IMR-90 (cell line): ENCODE measurements around the gene DLX2. TPM values are rescaled to one million over a fixed set of nuclear protein-coding genes. Genes with fewer than 3 reads are reported as not detected.

ENCODE experiments used
- ATAC-seq: fragments of 200-7000 bp; cut with Tn5 transposase; 2 replicates; pipeline ENCODE4 v1.9.1; 2020; ENCODE audit warnings: low read depth, mild to moderate bottlenecking, moderate library complexity
- BruUV-seq: library from RNA; stranded (reverse); fragments of 400-500 nt; replicated peaks from 2 replicates; lab custom pipeline; 2021; lab: Mats Ljungman, UMichigan
- CTCF ChIA-PET: fragments of 300-600 bp; formaldehyde crosslinking; extraction: SDS; loops from one replicate; lab custom pipeline; 2021; ENCODE audit warnings: antibody characterized with exemption; lab: Yijun Ruan, JAX
- POLR2A ChIA-PET: fragments of 300-600 bp; sonication (Branson Sonifier 250); formaldehyde crosslinking; loops from one replicate; lab custom pipeline; 2022; ENCODE audit warnings: antibody characterized with exemption; ENCODE audit not compliant: unreplicated experiment; lab: Charles Lee
- DNase-seq: peaks from one replicate; pipeline ENCODE4 v3.0.0; 2013
- H2AFZ ChIP-seq: replicated peaks from 2 replicates; pipeline ENCODE3; 2013; ENCODE audit warnings: low read length, mild to moderate bottlenecking; ENCODE audit not compliant: poor library complexity
- H2AK5ac ChIP-seq: 2 replicates; pipeline ENCODE4 v1.6.1; 2013; ENCODE audit warnings: low read depth, low read length, inconsistent platforms
- H2AK9ac ChIP-seq: replicated peaks from 2 replicates; pipeline ENCODE3; 2013; ENCODE audit warnings: mild to moderate bottlenecking, low read depth, low read length, moderate library complexity; ENCODE audit not compliant: poor library complexity
- H2BK120ac ChIP-seq: 2 replicates; pipeline ENCODE4 v1.6.1; 2013; ENCODE audit warnings: low read depth, low read length, inconsistent platforms
- H2BK15ac ChIP-seq: 3 replicates; pipeline ENCODE4 v1.6.1; 2013; ENCODE audit warnings: low read depth, low read length, inconsistent platforms
- H2BK20ac ChIP-seq: 2 replicates; pipeline ENCODE4 v1.6.1; 2013; ENCODE audit warnings: low read depth, mild to moderate bottlenecking, inconsistent platforms, low read length, moderate library complexity
- H2BK5ac ChIP-seq: 2 replicates; pipeline ENCODE4 v1.6.1; 2013; ENCODE audit warnings: mild to moderate bottlenecking, low read depth, low read length, inconsistent platforms; ENCODE audit not compliant: poor library complexity, severe bottlenecking
- H3K14ac ChIP-seq: replicated peaks from 2 replicates; pipeline ENCODE4 v1.6.1; 2013; ENCODE audit warnings: low read depth, low read length, inconsistent platforms
- H3K18ac ChIP-seq: 2 replicates; pipeline ENCODE4 v1.6.1; 2013; ENCODE audit warnings: low read depth, low read length, control low read depth
- H3K23ac ChIP-seq: 2 replicates; pipeline ENCODE4 v1.6.1; 2013; ENCODE audit warnings: low read depth, low read length, inconsistent platforms
- H3K27ac ChIP-seq: 2 replicates; pipeline ENCODE4 v1.5.1; 2013; ENCODE audit warnings: mild to moderate bottlenecking, control low read depth, low read length; ENCODE audit not compliant: insufficient read depth
- H3K27me3 ChIP-seq: 2 replicates; pipeline ENCODE4 v1.6.1; 2013; ENCODE audit warnings: low read length; ENCODE audit not compliant: control insufficient read depth, insufficient read depth
- H3K36me3 ChIP-seq: 2 replicates; pipeline ENCODE4 v1.6.1; 2013; ENCODE audit warnings: low read length, mixed read lengths; ENCODE audit not compliant: control insufficient read depth, insufficient read depth
- H3K4ac ChIP-seq: 2 replicates; pipeline ENCODE4 v1.6.1; 2013; ENCODE audit warnings: low read depth, low read length, inconsistent platforms
- H3K4me1 ChIP-seq: 2 replicates; pipeline ENCODE4 v1.6.1; 2013; ENCODE audit warnings: low read length, mixed read lengths; ENCODE audit not compliant: control insufficient read depth, insufficient read depth
- H3K4me2 ChIP-seq: 2 replicates; pipeline ENCODE4 v1.6.1; 2013; ENCODE audit warnings: low read depth, mild to moderate bottlenecking, control low read depth, low read length, moderate library complexity
- H3K4me3 ChIP-seq: 2 replicates; pipeline ENCODE4 v1.5.1; 2013; ENCODE audit warnings: low read depth, mild to moderate bottlenecking, control low read depth, low read length, moderate library complexity; ENCODE audit not compliant: insufficient read depth
- H3K56ac ChIP-seq: 2 replicates; pipeline ENCODE4 v1.6.1; 2013; ENCODE audit warnings: low read length, inconsistent platforms; ENCODE audit not compliant: insufficient read depth; ENCODE audit errors: extremely low read depth
- H3K79me1 ChIP-seq, 2 experiments: 2 replicates each; pipeline ENCODE4 v1.6.1; 2013; ENCODE audit warnings: low read length in 2 of 2, inconsistent platforms in 1 of 2, low read depth in 1 of 2
- H3K9ac ChIP-seq: 2 replicates; pipeline ENCODE4 v1.6.1; 2013; ENCODE audit warnings: low read depth, low read length, control low read depth
- H3K9me1 ChIP-seq: 2 replicates; pipeline ENCODE4 v1.6.1; 2013; ENCODE audit warnings: low read length, inconsistent platforms; ENCODE audit not compliant: insufficient read depth
- H3K9me3 ChIP-seq: 2 replicates; pipeline ENCODE4 v1.6.1; 2013; ENCODE audit warnings: low read length; ENCODE audit not compliant: control insufficient read depth, insufficient read depth
- H4K20me1 ChIP-seq: 2 replicates; pipeline ENCODE4 v1.6.1; 2013; ENCODE audit warnings: low read length, inconsistent platforms; ENCODE audit not compliant: insufficient read depth
- H4K5ac ChIP-seq: 2 replicates; pipeline ENCODE4 v1.6.1; 2013; ENCODE audit warnings: mild to moderate bottlenecking, low read depth, low read length, control low read depth
- H4K8ac ChIP-seq, 2 experiments: 2 replicates each; pipeline ENCODE4 v1.6.1; 2013; ENCODE audit warnings: low read depth in 2 of 2, low read length in 2 of 2, control low read depth in 1 of 2, inconsistent platforms in 1 of 2
- H4K91ac ChIP-seq: 2 replicates; pipeline ENCODE4 v1.6.1; 2013; ENCODE audit warnings: low read depth, low read length, inconsistent platforms; ENCODE audit not compliant: insufficient read depth
- CEBPB ChIP-seq: IDR thresholded peaks from 2 replicates; pipeline ENCODE4 v1.6.1; 2012; ENCODE audit warnings: low read depth, low read length, improper control_type of control experiment
- FOS ChIP-seq: fragments of 150-350 bp; IDR thresholded peaks from 2 replicates; pipeline ENCODE4 v1.6.1; 2016; ENCODE audit warnings: low read depth, low read length
- NFE2L2 ChIP-seq: fragments of 150-350 bp; IDR thresholded peaks from 2 replicates; pipeline ENCODE4 v1.6.1; 2016; ENCODE audit warnings: low read depth, mild to moderate bottlenecking, low read length
- dilution Hi-C: fragments of 300-500 bp; cut with HindIII; formaldehyde crosslinking; loops from one replicate; pipeline ENCODE4 v1.14.3; 2018; ENCODE audit warnings: low sequenced_read_pairs; ENCODE audit not compliant: unreplicated experiment
- in situ Hi-C: fragments of 300-500 bp; cut with MboI; formaldehyde crosslinking; loops from 3 replicates; pipeline ENCODE4 v1.14.3; 2019; ENCODE audit warnings: low sequenced_read_pairs, inconsistent platforms, mixed read lengths
- intact Hi-C: fragments of 100-400 bp; cut with micrococcal nuclease; formaldehyde crosslinking; loops from 2 replicates; pipeline ENCODE4 v1.10.0; 2022
- polyA plus RNA-seq, 3 experiments: library from polyadenylated mRNA; depleted of rRNA; stranded (reverse); fragments of >200 nt; gene quantifications; 2 replicates each; pipeline ENCODE4 v1.2.3, GENCODE V29; 2012; ENCODE audit warnings: low replicate concordance in 1 of 3
- total RNA-seq: library from RNA; depleted of rRNA; stranded (reverse); fragments of >200 nt; gene quantifications from 2 replicates; pipeline ENCODE4 v1.2.3, GENCODE V29; 2012

The DLX2 gene
- total and polyA plus RNA-seq, 2 of the 4 experiments (the other 2 are of a cell fraction), result 0.38 TPM; not detected in 1

DNA sequence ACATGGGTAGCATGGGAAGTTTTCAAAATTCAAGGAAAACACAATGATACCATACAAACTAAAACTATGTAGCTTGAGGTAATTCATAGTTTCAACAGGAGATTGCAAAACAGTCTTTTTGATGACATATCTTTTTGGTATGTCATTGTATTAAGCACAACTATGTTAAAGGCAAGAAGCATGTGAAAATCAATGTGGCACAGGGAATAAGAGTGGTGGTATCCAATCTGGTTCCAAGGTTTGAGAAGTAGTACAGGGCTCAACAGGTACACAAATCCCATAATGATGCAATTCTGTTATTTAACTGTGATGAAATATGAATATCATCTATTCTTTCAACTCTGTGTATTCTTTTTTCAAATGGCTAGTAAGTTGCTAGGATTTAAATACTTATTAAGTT lies 16.4 kb upstream of the DLX2 start:
- no peak overlapping the region for H2AK5ac ChIP-seq
- ChIA-PET POLR2A (no interaction called here), CTCF (interaction anchor here (0.7 to 1.5 kb wide), 2 partner anchors 9 to 329 kb away, joined by 3 to 5 read pairs; no protein-coding TSS in a partner anchor)
- H2BK15ac ChIP-seq, result 0 out of 3 replicates have a peak overlapping the region, but pooled peaks have one; percentile 57
- no peak overlapping the region; the same call in 1 of the 2 replicates for H3K4ac ChIP-seq
- no peaks in the 10 kb centered on the region for H3K9me3 ChIP-seq
- H3K36me3 ChIP-seq, result no peaks in the 10 kb centered on the region
- H2AK9ac ChIP-seq, result no peak overlapping the region
- peak overlapping the region; percentile 56; the same call in 1 of the 2 replicates for H3K4me2 ChIP-seq
- TF ChIP-seq CEBPB (peak; percentile 95), FOS (peak; percentile 28; the same call in 1 of the 2 replicates), NFE2L2 (no peak)
- no peaks in the 10 kb centered on the region for H4K20me1 ChIP-seq
- H2BK5ac ChIP-seq, result peak overlapping the region; percentile 59
- no peak overlapping the region for H3K56ac ChIP-seq
- H2BK120ac ChIP-seq, result peak overlapping the region; percentile 55; the same call in 1 of the 2 replicates
- no peak overlapping the region for H2AFZ ChIP-seq
- no peak overlapping the region for H4K5ac ChIP-seq
- H3K9me1 ChIP-seq, result no peaks in the 10 kb centered on the region
- peak; percentile 82 for DNase-seq
- ATAC-seq, result peak; percentile 69
- in situ Hi-C loops, result no loop called here
- BruUV-seq, result no TSS peak
- H3K18ac ChIP-seq, result no peak overlapping the region; the same call in 1 of the 2 replicates
- H3K27ac ChIP-seq, result no peak overlapping the region
- dilution Hi-C loops, result no loop called here
- H3K27me3 ChIP-seq, result no peaks in the 10 kb centered on the region
- H3K9ac ChIP-seq, result no peak overlapping the region
- H4K91ac ChIP-seq, result no peak overlapping the region
- H3K4me1 ChIP-seq, result peaks cover 5% of the 10 kb centered on the region; the same call in 1 of the 2 replicates
- H4K8ac ChIP-seq, result 0 out of 4 replicates have a peak overlapping the region, but pooled peaks of 1 of the 2 experiments have one; percentile 54
- intact Hi-C loops, result no loop called here
- no peak overlapping the region for H3K4me3 ChIP-seq
- H3K79me1 ChIP-seq, result no peaks in the 10 kb centered on the region
- H3K23ac ChIP-seq, result no peak overlapping the region
- H2BK20ac ChIP-seq, result peak overlapping the region; percentile 86; the same call in 1 of the 2 replicates
- H3K14ac ChIP-seq, result no peak overlapping the region
